GM18519 (cell line): ENCODE results near the gene MTCP1.

Source experiments
- ATAC-seq: cut with Tn5 transposase; IDR thresholded peaks from one replicate; pipeline ENCODE4 v1.9.1; 2021; ENCODE audit warnings: mild to moderate bottlenecking, moderate library complexity; ENCODE audit not compliant: unreplicated experiment, low FRiP score

The MTCP1 gene

DNA sequence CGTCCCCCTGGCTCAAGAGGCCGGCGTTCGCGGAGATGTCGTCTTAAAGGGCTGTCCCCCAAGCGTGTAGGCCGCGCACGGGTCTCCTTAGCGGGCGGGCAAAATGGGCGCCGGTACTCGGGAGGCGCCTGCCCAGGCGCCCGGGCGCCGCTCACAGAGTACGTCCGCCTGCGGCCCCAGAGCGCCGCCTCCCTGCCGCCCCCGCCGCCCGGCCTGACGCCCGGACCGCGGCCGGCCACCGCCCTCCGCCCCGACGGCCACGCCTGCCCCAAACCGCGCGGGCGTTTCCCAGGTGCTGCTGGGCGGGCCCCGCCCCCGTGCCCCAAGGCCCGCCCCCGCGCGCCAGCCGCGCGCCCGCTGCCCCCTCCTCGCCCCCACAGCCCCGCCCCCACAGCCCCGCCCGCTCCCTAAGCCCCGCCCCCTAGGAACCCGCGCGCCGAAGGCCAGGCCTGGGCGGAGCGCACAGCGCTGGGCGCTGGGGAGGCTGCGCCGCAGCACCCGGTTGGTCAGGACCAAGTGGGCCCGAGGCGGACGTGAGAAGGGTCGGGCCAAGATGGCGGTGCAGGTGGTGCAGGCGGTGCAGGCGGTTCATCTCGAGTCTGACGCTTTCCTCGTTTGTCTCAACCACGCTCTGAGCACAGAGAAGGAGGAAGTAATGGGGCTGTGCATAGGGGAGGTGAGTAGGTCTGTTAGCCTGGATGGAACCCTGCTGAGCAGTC lies at the start of gene MTCP1, which contains the start of the genes BRCC3 and CMC4:
MTCP1 (minus strand) TSS at position 162 of the 719 bp plus-strand sequence. CDS start 5,126 bp downstream, outside the sequence.
BRCC3 (plus strand) TSS at position 534 of the 719 bp plus-strand sequence; CDS start at position 554, 20 bp downstream.
CMC4 (minus strand) TSS at position 162 of the 719 bp plus-strand sequence. CDS start 7,113 bp downstream, outside the sequence.
- ATAC-seq: peak; percentile 73

DNA sequence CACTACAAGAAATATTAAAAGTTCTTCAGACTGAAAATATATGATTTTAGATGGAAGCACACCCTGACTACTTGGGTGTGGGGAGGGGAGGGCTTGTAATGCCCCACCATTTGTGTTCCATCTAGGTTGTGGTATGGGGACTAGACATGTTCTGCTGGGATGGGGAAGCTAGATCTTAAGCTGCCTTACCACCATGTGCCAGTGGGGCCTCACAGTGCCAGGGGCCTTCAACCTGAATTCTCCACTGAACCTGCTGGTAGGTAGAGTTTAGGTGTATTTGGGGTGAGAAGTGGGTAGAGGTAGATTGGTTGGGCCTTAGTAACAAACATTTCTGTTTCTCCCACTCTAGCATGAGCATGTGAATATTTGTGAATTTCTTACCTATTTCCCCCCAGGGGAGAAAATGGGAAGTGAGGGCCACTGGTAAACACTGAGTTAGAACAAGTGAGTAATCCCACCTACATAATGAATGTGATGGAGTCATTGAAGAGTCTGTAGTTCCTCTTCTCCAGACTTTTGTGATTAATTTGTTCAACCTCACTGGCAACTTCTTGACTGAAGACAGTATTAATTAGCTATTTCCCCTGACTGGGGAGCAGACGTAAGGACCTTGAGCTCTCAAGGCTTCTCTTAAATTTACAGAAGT lies 44.4 kb upstream of the MTCP1 start:
- ATAC-seq: no peak

DNA sequence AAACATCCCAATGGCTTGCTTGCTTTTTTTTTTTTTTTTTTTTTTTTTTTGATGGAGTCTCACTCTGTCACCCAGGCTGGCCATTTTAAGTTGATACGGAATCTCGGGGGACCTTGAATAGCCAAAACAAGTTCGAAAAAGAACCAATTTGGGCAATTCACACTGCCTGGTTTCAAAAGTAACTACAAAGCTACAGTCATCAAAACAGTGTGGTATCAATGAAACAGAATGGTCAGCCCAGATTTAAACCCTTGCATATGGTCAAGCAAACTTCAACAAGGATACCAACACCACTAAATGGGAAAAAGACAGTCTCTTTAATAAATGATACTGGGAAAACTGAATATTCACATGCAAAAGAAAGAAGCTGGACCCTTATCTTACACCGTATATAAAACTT lies 42.2 kb upstream of the MTCP1 start:
- ATAC-seq: no peak

GRCh38 chrX:155112171-155112570 lies 41.2 kb upstream of the MTCP1 start:
- ATAC-seq: no peak

GRCh38 chrX:155108427-155108826 lies 37.5 kb upstream of the MTCP1 start:
- no peak for ATAC-seq

GRCh38 chrX:155105919-155106318 lies 35.0 kb upstream of the MTCP1 start:
- ATAC-seq: no peak

- no peak for ATAC-seq
These were observed 23.6 kb upstream of the MTCP1 start for GRCh38 chrX:155094468-155095061.

DNA sequence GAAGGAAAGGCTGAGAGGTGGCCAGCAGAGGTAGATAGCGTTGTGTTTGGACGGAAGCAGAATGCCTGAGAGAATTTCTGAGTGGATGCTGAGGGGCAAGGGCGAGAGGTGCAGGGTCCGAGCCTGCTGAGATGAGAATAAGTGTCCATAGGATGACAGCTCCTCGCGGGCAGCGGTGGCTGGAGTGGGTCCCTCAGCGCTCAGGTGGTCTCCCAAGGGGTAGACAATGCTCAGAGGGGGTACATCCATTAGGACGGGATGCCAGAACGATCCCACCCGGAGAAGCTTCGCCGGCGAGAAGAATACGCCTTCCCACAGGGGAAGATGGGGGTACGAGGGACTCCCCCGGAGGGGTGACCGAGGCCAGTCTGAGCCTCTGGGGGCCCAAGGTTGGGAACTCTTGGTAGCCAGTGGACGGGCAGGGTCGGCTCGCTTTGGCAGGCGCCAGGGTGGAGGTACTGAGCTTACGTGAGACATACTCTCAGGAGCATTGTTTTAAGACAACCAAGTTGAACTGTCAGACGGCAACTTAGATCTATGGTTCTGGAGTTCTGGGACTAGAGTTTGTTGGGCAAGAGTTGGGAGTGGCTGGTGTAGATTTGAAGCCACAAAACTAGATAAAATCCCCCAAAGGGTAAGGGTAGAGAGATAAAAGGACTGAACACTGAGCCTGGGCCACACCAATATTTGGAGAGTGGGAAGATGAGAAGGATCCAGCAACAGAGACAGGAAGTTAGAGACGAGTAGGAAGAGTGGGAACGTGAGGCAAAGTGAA lies 16.2 kb upstream of the MTCP1 start:
- no peak for ATAC-seq

DNA sequence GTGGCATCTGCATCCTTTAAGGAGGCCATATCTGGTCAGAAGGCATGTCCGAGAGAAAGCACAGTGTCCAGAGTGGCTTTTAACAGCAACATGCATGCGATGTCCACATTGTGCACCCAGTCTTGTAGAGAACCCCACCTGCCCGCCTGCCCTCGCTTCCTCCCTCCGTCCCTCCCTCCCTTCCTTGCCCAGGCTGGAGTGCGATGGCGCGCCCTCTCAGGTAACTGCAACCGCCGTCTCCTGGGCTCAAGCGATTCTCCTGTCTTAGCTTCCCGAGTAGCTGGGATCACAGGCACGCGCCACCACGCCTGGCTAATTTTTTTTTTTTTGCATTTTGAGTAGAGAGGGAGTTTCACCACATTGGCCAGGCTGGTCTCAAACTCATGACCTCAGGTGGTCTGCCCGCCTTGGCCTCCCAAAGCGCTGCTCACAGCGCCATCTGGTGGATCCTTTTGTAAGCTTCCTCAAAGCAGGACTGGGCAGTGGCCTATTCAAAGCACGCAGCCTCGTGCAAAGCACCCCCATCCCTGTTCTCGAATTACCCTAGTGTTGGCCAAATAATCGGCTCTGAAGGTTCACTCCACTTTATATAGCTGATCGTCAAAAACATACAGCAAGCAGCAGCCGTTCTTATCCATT lies 15.4 kb upstream of the MTCP1 start:
- no peak for ATAC-seq

DNA sequence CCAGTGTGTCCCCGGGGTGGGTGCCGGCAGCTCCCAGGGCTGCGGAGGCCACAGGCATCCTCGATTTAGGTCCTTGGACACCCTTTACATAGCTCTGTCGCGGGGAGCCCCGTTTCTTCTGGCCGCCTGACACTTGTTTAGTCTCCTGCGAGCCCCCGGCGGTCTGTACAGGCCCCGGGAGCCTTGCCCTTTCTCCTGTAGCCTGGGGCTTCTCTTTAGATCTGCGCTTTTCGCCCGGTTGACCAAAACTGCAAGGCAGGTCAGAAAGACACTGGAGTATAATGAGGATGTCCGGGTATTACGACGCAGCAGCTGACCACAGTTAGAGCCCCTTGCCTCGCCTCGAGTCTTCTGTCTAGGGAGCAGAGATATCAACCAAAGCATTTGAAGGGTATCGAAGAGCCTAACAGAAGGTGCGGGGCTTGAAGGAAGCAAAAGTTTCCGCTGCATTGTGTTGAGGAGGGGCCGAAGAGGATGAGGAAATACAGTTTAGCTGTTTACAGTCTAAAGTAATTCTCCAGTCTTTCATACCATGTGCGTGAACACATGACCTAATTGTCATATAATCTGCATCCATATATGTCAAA lies 851 bp upstream of the MTCP1 start:
- no peak for ATAC-seq

- no peak for ATAC-seq
These were observed 317 bp downstream of the MTCP1 start for GRCh38 chrX:155070663-155070974.

DNA sequence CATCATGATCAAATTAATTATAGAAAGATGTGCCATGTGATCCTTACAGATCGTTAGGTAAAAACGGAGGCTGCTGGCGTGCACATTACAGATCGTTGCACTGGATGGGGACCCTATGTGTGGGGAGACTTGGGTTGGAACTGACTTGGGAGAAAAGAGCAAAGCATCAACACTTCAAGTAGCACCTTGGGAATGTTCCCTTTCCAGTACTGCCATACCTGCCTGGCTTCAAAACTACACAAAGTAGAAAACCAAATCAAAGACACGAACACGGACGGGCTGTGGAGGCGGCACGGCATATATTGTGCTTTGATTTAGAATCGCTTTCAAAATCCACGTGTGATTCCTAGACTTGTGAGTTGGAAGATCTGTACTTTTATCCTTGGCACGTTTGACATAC lies 898 bp downstream of the MTCP1 start:
- no peak for ATAC-seq

DNA sequence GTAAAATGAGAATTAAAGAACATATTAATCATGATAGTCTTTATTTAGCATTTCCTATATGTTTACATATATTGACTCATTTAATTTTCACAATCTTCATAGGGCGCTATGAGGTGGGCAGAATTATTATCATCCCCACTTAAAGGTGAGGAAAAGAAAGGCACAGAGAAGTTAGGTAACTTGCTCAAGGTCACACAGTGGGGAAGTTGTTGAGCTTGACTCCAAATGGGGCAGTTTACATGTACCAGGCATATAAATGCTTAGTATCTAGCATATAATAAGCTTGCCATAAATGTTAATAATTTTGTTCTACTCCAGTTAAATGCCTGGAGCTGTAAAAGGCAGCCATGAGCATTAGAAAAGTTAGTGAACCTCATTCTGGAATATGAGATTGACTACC lies 1.5 kb downstream of the MTCP1 start:
- ATAC-seq: no peak

DNA sequence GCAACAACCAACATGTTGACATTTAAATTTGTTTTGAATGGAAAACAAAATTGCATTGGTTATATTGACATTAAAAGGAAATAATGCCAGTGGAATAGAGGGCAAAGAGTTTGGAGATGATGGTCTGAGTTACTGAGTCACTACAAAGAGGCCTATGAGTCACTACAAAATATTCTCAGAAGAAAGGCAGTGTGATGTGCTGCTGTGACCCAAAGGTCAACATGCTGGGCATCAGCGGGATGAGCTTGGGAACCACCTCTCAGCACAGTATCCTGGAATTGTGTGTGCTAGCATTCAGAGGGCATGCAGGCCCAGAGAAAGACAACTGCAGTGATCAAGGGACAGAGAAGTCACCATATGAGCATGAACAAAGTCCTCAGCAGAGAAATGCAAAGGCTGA lies 2.8 kb downstream of the MTCP1 start:
- ATAC-seq: no peak

GRCh38 chrX:155065035-155065734 lies 5.8 kb downstream of the MTCP1 start:
- ATAC-seq: no peak

DNA sequence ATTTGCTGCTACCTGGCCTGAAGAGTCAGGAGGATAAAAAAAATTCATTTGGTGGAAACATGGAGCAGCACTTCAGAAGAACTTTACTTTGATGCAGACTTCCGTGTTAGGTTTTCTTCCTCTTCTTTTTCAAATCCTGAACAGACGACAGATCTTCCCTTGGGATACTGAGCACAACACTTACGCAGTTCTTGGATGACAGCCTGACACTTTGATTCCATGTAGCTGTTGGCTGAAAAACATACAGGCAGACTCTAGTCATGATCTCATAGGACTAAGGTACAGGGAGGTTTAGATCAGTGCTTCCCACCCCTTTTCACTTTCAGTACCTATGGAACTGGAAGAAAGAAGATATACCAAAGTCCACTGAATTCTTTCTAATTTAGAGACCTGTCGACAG lies 9.2 kb downstream of the MTCP1 start:
- no peak for ATAC-seq

GRCh38 chrX:155056877-155057792 lies 13.8 kb downstream of the MTCP1 start:
- no peak for ATAC-seq

GRCh38 chrX:155056471-155056870 lies 14.5 kb downstream of the MTCP1 start:
- ATAC-seq: no peak
